ENCODE data around the gene HAND1.

HAND1 gene

DNA sequence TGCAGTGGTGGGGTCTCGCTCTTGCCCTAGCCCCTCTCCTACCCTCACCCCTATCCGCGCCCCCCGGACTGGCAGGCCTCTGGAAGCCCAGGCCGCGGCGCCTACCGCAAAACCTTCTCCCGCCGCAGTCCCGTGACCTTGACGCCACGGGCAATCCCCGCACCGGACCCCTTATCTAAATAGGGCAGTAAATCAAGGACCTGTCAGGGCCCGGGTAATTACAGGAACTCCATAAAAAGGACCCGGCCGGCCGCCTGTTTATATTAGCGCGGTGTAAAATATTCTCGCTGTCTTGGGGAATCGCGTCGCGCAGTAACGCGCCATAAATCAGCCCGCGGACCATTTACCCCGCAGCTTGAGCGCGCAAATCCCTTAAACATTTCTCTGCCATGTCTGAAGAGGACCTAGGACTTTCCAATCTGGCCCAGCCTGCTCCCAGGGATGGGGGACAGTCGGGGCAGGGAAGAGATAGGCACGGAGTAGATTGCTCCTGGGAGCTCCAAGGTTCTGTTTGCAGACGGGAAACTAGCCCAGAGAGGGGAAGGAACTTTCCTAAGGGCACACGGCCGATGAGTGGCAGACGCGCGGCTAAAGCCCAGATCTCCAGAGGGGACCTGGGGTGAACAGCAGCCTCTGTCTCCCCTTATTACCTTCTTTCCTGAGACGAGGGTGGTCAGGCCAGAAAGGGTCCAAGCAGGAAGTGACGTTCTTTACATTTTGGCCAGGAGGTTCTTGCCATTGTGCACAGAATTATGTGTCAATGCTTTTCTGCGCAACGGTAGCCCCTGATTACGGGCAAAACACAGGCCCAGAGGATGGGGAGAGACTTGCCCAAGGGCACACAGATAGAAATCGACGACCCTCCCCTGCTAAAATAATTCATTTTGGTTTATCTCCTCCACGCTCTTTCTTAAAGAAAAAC lies 4.8 kb upstream of the HAND1 start:
- no peaks in the 10 kb centered on the region for H4K20me1 ChIP-seq (ENCODE audit: low read depth, low read length)
- H3K79me2 ChIP-seq (ENCODE audit: insufficient read depth, low read length) = no peaks in the 10 kb centered on the region
- H3F3A ChIP-seq (ENCODE audit: insufficient read depth) = no peaks in the 10 kb centered on the region
- no peak overlapping the region for H3K27ac ChIP-seq (ENCODE audit: low read depth, low read length)
- TF ChIP-seq, protein P1, sequence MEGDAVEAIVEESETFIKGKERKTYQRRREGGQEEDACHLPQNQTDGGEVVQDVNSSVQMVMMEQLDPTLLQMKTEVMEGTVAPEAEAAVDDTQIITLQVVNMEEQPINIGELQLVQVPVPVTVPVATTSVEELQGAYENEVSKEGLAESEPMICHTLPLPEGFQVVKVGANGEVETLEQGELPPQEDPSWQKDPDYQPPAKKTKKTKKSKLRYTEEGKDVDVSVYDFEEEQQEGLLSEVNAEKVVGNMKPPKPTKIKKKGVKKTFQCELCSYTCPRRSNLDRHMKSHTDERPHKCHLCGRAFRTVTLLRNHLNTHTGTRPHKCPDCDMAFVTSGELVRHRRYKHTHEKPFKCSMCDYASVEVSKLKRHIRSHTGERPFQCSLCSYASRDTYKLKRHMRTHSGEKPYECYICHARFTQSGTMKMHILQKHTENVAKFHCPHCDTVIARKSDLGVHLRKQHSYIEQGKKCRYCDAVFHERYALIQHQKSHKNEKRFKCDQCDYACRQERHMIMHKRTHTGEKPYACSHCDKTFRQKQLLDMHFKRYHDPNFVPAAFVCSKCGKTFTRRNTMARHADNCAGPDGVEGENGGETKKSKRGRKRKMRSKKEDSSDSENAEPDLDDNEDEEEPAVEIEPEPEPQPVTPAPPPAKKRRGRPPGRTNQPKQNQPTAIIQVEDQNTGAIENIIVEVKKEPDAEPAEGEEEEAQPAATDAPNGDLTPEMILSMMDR (IDR thresholded peaks at IDR 0.05; ENCODE audit: insufficient read depth, low read length, poor library complexity, severe bottlenecking) = no peak
- TF ChIP-seq EZH2phosphoT487 (conservative IDR thresholded peaks at IDR 0.05; ENCODE audit: low read length) = no peak
- H3K9me2 ChIP-seq (replicated peaks; ENCODE audit: insufficient read depth, low read length) = no peaks in the 10 kb centered on the region
- H3K4me2 ChIP-seq (ENCODE audit: low read depth, low read length, poor library complexity, severe bottlenecking) = no peak overlapping the region
- no peaks in the 10 kb centered on the region for H3K9me3 ChIP-seq (ENCODE audit: insufficient read depth, low read length)
- no peaks in the 10 kb centered on the region for H3K27me3 ChIP-seq (ENCODE audit: low read length)
- no peak overlapping the region for H3K4me3 ChIP-seq (ENCODE audit: insufficient read depth, low read length, poor library complexity, severe bottlenecking)
- H3K36me3 ChIP-seq (ENCODE audit: low read length) = no peaks in the 10 kb centered on the region
- H3K9ac ChIP-seq (ENCODE audit: low read length) = no peak overlapping the region
- H2AFZ ChIP-seq (ENCODE audit: low read depth, low read length, severe bottlenecking) = no peak overlapping the region

DNA sequence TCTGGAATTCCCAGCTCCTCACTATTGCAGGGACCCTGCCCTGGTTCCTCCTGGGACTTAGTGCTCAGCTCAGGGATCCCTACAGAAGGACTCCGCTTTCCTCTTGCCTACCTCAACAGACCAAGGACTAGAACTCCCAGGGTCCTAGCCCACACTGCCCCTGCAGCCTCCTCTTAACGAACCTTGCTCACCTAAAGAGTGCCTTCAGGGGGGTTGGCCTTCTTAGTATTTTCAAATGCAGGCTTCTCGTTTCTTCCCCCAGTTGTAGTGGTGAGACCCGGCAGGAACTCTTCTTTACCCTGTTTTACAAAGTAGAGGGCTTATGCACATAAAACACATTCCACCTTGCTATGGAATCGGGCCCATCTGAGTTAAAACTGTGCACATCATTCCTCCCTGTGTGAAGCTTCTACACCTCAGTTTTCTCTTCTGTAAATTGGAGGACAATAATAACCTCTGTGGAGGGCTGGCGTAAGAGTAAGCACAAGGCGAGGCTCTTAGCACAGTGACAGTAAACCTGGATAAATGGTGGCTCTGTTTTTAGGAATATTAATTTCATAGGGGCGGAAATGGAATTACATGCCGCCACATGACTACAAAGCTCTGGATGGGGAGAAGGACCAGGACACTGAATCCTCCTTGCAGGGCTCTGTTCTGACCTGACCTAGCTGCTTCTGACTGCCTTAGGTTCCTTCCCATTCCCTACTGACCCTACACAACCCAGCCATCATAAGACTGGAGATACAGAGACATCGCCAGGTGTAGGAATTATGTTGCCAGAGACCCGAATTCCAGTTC lies 3.8 kb upstream of the HAND1 start:
- H3K4me3 ChIP-seq (ENCODE audit: insufficient read depth, low read length, poor library complexity, severe bottlenecking) = no peak overlapping the region
- no peak overlapping the region for H3K4me2 ChIP-seq (ENCODE audit: low read depth, low read length, poor library complexity, severe bottlenecking)
- no peaks in the 10 kb centered on the region for H3K36me3 ChIP-seq (ENCODE audit: low read length)
- no peaks in the 10 kb centered on the region for H3K79me2 ChIP-seq (ENCODE audit: insufficient read depth, low read length)
- H3K9me3 ChIP-seq (ENCODE audit: insufficient read depth, low read length) = no peaks in the 10 kb centered on the region
- H3K9me2 ChIP-seq (replicated peaks; ENCODE audit: insufficient read depth, low read length) = no peaks in the 10 kb centered on the region
- no peaks in the 10 kb centered on the region for H3K27me3 ChIP-seq (ENCODE audit: low read length)
- no peak for TF ChIP-seq EZH2phosphoT487 (conservative IDR thresholded peaks at IDR 0.05; ENCODE audit: low read length)
- TF ChIP-seq, protein P1 (IDR thresholded peaks at IDR 0.05; ENCODE audit: insufficient read depth, low read length, poor library complexity, severe bottlenecking) = no peak
- no peak overlapping the region for H2AFZ ChIP-seq (ENCODE audit: low read depth, low read length, severe bottlenecking)
- H3K27ac ChIP-seq (ENCODE audit: low read depth, low read length) = no peak overlapping the region
- no peak overlapping the region for H3K9ac ChIP-seq (ENCODE audit: low read length)
- no peaks in the 10 kb centered on the region for H3F3A ChIP-seq (ENCODE audit: insufficient read depth)
- H4K20me1 ChIP-seq (ENCODE audit: low read depth, low read length) = no peaks in the 10 kb centered on the region

DNA sequence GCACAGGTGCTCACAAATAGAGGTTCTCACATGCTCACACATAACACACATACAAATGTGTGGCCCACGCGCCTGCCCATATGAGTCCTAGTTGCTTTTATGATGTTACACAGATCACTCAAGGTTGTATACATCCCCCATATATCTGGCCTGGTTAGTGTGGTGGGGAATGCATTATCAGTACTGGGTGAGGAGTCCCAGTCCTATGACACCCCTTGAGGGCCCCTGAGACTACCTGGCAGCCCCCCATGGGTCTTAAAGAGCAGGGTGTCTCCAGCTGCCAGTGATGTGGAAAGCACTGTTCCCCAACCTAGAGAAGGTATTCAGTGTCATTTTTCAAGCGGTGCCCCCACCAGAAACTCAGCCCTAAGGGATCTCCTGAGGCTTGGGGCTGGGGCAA lies 2.8 kb upstream of the HAND1 start:
- no peak for TF ChIP-seq EZH2phosphoT487 (conservative IDR thresholded peaks at IDR 0.05; ENCODE audit: low read length)
- TF ChIP-seq, protein P1 (IDR thresholded peaks at IDR 0.05; ENCODE audit: insufficient read depth, low read length, poor library complexity, severe bottlenecking) = no peak
- Histone ChIP-seq H3K27ac (ENCODE audit: low read depth, low read length) (no peak overlapping the region), H3K79me2 (ENCODE audit: insufficient read depth, low read length) (no peaks in the 10 kb centered on the region), H4K20me1 (ENCODE audit: low read depth, low read length) (no peaks in the 10 kb centered on the region), H3K9me2 (replicated peaks; ENCODE audit: insufficient read depth, low read length) (no peaks in the 10 kb centered on the region), H2AFZ (ENCODE audit: low read depth, low read length, severe bottlenecking) (no peak overlapping the region), H3F3A (ENCODE audit: insufficient read depth) (no peaks in the 10 kb centered on the region), H3K9me3 (ENCODE audit: insufficient read depth, low read length) (no peaks in the 10 kb centered on the region), H3K27me3 (ENCODE audit: low read length) (no peaks in the 10 kb centered on the region), H3K9ac (ENCODE audit: low read length) (no peak overlapping the region), H3K4me3 (ENCODE audit: insufficient read depth, low read length, poor library complexity, severe bottlenecking) (no peak overlapping the region), H3K36me3 (ENCODE audit: low read length) (no peaks in the 10 kb centered on the region), H3K4me2 (ENCODE audit: low read depth, low read length, poor library complexity, severe bottlenecking) (no peak overlapping the region)
